GM18520 (cell line): Measurements from ENCODE around the gene EPHB1.
"Not testable (repeated sequence)": the region's sequence is repeated elsewhere in the genome, so short reads cannot be mapped to it uniquely, and the experiment has no call there.

Source experiments
- ATAC-seq: cut with Tn5 transposase; IDR thresholded peaks from one replicate; pipeline ENCODE4 v1.9.1; 2021; ENCODE audit not compliant: unreplicated experiment

The EPHB1 gene

DNA sequence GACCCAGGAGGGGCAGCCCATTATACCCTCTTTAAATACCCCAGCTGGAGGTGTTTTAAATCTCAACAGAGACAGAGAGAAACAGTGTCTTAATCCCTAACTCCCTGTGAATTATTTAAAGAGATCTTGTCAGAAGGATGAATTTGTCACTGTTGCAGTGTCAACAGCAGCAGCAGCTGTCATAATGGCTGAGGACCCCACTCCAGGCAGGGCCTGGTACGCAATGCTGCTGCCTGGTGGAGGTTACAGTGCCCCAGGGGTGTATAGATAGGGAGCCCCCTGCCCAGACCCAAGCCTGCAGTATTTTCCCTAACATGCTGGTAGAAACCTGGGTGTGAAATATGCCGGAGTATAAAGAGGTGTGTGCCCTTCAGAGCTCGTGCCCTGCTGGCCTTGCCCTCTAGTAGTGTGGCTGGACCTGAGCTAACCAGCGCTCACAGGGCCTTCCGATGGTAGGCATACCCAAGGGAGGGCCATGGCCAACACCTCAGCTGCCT is 143.0 kb downstream of the EPHB1 start:
- ATAC-seq = no peak

DNA sequence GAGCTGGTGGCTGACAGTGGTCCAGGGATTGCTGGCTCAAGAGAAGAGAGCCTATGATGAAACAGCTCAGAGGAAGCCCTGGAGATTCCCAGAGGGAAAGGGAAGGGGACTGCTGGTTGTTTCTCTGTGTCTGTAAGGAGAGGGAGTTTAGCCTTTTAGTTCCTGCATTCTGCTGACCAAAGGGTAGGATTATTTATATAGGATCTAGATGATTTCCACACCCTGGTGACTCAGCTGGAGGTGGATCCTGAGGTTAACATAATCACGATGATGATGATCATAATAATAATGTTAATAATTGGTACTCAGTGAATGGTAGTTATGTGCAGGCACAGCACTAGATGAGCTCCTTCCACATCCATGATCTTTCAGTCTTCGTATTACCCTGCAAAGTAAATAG is 144.9 kb downstream of the EPHB1 start:
- no peak for ATAC-seq

DNA sequence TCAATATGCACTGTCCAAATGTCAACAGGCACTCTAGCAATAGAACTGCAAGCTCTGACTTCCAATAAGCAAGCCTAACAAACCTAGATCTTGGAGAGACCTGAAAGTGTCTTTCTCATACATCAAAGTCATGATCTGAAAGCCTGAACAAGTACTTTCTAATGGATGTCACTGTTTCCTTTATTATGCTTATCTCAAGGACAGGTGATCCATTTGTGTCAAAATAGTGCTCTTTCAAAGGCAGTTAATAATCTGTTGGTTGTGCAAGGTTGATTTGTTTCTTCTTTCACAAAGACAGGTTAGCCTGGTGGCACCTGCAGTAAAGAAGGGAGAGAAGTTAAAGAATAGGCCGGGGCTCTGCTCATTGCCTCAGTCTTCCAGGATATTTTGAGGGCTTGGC is 146.8 kb downstream of the EPHB1 start:
- ATAC-seq = no peak

DNA sequence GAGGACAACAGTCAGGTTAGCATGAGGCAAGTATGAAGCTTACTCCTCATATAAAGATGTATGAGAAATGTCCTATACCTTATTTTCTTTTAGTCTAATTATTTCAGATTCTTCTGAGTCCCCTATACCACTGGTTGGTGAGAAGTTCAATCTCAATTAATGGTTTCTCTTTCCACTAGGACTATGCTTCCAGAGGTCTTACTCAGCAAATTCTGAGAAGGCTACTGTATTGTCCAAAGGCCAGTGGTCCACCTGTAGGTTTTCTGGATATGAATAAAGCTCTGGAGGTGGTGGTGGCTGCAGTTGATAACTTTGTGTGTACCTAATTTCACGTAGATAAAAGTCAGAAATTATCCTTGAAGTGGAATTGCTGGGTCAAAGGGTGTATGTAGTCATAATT is 149.4 kb downstream of the EPHB1 start:
- ATAC-seq = no peak

DNA sequence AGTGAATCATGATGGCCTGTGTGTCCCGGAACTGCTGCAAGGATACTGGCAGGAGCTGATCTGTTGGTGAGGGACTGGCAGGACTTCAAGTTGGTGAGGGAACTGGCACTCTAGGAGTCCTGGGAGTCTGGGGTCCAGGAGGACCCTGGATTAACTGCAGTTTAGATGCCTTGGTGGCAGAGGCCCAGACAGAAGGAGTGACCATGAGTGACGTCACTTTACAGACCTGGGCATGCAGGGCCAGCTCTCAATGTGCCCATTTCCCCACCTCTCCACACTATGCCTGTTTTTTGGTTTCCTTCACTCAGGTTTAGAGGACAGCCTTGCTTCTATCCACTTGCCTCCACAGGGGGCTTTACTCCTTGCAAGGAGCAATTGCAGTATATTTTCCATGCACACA is 154.1 kb downstream of the EPHB1 start:
- no peak for ATAC-seq

DNA sequence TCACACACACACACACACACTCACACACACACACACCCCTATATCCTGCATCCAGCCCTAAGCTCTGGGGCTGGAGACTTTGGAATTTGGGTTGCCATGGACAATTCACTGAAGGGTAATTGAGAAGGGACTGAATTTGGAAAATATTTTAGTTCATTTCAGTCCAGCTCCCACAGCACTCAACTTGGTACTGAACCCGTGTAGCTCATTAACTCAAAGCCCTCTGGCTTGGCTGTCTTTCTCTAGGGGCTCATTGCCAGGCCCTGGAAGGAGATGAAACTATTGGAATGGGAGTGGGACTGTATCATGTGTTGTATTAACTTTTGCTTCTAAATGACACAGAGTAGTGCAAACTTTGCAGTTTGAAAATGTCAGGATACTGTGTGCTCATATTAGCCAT is 157.3 kb downstream of the EPHB1 start:
- no peak for ATAC-seq

DNA sequence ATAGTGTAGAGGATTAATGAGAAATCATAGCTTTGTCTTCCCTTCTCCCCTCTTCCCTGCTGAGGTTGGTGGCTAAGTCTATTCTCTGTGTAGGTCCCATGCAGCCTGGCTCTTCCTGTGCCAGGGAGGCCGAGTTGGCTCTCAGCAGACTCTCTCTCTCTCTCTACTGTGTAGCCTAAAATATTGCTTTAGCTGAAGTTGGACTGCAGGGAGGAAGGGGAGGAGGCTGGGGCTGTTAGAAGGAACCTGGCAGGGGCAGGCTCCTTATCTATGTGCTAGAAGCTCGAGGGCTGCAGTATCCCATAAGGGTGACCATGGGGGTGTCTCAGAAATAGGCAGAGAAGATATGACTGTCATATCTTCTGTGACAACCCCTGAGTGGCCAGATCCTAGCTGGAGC is 160.8 kb downstream of the EPHB1 start:
- no peak for ATAC-seq

DNA sequence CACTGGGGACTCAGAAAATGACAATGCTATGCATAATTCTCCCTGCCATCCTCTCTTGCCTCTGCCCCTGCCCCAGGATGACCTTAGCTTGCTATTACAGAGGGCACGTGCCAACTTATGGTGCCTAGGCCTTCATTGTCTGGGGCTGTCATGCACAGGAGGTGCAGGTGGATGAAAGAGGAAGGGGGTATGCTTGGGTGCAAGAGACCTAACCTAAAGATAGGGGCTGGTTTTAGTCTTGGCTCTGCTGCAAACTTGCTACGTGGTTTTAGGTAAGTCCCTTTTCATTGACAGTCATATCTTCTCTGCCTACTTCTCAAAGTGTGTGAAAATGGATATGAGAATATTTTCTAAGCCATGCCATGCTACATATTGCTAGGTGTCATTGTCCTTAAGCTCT is 161.3 kb downstream of the EPHB1 start:
- ATAC-seq = peak; percentile 72

DNA sequence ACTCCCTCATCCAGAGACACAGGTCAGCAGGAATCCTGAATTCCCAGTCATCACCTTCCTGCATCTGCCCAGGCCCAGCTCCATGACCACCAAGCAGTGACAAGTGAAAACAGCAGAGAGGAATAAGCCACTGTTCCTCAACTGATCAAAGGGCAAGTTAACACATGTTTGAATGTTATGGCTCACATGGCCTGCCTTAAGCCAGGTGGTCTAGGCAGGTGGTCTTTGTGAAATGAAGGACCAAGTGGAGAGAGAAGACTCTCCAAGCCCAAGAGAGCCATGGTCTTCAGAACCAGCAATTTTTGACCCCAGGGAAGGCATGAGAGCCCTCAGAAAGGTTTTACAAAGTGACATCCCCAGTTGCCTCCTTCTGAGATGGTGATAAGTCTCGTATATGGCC is 161.8 kb downstream of the EPHB1 start:
- ATAC-seq = no peak

DNA sequence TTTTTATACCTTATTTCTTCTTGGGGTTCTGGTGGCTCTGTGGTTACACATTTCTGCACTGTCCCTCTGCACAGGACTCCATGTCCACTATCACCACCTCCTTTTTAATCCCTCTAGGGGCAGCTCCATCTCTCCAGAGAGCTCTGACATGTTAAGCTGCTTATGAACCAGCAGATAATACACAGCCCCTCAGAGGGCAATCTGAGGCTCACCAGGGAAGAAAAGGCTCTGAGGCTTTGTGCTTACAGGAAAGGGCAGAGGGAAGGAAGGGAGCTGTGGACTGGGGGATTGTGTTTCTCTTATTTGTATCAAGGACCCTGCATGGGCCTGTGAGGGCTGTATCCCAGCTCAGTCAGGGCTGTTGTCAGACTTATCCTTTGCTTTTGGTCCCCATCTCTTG is 164.5 kb downstream of the EPHB1 start:
- no peak for ATAC-seq

DNA sequence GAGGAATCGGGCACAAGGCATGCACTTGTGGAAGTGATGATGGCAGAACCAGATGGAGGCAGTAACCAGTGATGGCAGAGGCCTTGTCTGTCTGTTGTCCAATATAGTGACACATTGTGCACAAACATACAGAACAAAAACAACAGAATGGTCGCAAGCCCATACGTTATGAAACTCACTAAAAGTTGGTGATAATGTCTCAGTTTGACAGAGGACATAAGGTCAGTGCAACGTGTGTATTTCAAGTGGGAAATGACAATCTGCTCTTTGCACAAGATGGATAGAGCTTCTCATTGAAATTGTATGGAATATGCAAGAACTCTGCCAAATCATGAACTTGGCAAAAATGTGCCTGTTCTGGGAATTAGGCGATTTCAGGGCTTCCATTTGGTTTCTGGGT is 169.2 kb downstream of the EPHB1 start:
- no peak for ATAC-seq

DNA sequence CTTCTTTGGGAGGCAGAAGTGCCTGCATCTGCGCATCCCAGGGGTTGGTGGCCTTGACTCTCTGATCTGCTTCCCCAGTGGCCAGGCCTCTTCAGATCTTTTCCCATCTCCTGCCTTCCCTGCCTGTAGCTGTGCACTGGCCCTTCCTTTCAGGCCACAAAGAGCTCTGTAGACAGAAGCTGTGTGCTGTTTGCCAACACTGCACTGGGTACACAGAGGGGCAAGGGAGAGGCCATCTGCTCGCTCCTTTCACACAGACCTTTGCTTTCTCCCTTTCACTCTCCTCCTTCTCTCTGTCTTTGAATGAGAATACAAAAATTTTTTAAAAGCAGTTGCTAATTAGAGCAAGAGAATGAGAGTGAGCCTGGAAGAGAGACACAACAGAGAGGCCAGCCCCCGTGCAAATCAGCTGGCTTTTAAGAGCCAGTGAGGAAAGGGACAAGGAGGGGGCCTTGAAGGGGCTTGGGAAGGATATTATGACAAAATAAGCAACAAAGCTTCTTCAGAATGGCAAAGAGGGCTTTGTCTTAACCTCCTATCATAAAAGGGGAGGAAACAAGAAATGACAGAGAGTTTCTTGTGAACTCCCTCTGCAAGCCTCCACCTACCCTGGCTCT is 170.9 kb downstream of the EPHB1 start:
- no peak for ATAC-seq

DNA sequence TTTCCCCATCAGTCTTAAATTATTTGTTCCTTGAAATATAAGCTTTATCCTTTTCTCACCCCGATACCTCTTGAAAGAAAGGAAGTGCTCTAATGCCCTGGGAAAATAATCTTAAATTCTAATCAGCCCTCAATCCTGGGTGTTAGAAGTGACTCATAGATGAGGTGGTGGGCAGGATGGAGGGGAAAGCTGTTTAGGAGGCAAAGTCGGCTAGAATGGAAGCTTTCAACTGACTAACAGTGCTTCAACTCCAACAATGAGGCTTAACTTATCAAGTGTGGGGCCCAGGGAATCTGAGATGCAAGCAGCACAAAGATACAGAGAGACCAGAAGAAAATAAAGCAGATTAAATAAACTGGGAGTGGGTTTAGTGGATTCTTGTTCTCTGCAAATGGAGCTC is 175.8 kb downstream of the EPHB1 start:
- no peak for ATAC-seq

DNA sequence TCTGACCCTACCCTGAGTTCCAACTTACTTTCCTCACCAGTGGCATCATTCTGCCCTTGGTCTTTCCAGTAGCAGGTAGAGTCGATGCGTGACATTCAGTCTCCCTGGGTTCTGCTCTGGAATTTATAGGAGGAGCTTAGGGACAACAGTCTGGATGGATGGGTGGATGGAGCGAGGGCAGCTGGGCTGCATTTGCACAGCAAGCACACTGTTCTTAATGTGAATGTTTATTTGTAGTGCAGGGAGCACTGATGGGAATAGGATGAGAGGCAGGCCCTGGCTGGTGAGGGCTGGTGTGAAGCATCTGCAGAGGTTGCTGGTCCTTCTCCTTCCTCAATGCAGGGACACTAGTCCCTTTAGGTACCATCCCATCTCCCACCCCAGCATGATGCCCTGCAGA is 176.2 kb downstream of the EPHB1 start:
- ATAC-seq = no peak

DNA sequence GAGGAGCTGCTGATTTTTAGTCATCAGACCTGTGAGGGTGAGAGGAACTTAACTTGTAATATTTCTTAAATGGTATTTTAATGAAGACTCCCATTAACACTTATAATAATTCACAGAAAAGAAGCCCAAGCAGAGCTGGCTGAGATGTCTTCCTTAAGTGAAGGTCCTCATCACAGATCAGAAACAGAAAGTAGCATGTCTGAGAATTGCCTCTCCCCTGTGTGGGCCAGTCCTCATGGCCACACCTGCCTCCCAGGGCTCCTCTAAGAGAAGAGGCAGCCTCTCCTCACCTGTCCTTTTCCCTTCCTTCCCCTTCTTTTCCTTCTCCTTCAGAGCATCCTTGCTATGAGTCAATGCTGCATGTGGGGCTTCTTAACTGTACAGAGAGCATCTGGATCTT is 176.8 kb downstream of the EPHB1 start:
- not testable (repeated sequence) for ATAC-seq

DNA sequence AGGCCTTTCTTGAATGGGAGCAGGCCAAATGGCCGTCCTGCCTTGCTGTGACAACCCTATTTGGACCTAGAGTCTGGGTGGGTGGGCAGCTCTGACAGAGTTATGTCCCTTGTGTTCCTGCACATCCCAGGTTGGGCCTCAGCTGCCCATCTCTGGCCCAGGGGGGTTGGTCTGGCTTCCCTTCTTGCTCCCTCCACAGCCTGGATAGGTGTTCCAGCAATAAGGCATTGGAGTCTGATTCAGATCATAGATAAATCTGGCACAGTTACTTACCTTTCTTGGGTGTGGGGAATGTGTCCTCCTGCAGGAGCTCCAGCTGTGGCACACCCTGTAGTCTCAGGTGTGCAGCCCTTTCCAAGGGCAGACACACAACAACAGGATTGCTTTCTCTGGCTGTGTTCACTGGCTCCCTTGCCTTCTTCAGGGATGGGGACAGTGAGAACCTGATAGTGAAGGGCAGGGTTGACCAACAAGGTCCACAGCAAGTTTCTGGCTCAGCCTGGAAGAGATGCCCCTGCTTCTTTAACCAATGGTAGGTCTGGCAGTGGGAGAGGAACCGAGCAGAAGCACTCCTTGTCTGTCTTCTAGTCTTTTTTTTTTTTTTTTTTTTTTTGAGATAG is 177.9 kb downstream of the EPHB1 start:
- ATAC-seq = no peak

DNA sequence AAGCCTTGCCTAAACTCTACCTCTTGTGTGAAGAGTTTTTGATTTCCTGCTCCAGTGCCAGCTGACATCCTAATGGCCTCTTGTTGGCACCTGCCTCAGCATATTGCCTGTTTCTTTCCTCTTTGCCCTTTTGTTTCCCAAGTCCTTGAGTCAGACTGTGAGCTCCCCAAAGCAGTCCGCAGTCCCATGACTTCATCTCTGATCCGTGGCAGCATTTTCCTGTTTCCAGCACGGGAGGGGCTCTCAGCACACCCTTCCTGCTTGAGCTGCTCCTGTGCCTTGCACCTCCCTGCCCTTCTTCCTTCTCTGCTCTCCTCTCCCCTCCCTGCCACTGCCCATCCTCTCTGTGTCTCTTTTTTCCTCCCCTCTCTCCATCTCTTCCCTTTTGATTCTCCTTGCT is 179.6 kb downstream of the EPHB1 start:
- ATAC-seq = no peak

DNA sequence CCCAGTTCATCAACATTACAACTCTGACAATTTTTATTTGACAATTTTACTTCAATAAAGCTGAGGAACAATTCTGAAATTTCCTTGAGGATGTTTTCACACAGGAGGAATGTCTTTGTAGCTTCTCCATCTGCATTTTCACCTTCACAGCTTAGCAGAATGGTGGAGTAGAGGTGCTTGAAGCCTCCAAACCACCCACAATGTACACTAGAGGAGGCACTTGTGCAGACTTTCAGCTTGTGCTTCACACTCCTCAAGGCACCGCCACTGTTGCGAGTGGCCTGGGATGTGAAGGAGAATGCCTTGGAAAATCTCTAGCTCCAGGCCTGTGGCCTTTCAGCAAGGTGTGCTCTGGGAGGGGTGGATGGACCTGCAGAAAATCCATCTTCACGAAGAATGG is 181.9 kb downstream of the EPHB1 start:
- ATAC-seq = no peak

DNA sequence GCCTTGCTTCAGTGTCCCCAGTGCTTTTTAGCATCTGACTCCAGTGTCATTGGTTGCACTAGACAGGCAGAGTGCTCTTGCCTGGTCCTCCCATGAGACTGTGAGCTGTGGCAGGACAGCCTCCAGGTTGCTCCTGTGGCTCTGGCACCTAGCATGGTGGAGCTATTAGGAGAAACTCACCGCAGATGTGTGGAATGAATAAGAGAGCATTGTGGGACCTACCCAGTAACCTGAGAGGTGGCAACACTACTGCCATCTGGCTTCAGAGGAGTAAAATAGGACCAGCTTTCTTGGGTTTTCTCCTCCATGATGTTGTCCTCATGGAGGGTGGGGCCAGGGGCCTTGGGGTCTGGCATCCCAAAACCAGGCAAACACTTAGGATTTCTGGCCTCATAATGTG is 183.6 kb downstream of the EPHB1 start:
- ATAC-seq = no peak

DNA sequence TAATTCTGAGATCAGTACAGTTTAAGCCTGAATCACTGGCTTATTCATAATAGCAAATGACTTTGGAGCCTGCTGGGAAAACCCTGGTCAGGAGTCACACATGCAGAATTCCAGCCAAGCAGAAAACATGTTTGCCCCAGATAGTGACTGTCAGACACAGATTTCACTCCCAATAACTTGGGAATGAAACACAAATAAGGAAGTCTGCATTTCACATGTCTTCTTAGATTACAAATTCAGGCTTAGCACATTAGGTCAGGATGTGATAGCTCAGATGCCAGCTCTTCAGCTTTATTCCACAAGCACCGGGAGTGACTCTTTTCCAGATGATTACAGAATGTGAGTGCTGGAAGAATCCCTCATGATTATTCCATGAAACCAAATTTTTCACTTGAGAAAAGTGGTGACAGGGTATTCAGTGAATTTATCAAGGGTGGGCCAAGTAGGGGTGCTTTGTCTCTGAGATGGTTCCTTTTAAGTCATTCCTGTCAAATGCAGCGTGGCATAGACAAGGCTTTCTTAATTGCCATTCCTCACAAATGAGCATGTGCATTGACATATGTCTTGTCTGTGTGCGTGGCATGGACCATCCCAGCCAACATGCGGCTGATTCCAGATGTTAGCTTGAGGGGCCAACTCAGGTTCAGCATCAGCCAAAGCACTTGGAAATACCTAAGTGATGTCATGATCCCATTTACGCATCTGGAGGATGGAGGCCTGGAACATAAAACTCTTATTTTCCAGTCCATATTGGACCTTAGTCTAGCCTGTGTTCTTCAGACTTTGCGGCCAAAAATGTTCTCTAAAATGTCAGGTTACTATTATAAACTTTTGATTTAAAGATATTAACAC is 191.0 kb downstream of the EPHB1 start:
- no peak for ATAC-seq

DNA sequence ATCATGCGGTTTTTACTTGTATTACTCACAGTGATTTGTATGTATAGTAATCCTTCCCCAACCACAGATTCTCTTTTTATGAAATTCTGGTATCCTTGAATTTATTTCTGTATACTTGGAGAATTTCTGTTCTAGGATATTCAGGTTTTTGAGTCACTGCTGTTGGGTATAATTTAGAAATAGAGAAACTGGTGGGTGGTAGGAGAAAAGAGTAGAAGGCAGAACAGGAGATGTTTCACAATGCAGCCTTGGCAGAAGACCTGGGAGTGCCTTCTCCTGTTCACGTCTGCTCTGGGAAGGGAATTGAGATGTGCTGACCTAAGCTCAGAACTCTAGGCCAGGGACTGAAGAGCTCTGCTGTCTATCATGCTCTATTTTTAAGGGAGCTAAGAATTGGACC is 193.6 kb downstream of the EPHB1 start:
- no peak for ATAC-seq

DNA sequence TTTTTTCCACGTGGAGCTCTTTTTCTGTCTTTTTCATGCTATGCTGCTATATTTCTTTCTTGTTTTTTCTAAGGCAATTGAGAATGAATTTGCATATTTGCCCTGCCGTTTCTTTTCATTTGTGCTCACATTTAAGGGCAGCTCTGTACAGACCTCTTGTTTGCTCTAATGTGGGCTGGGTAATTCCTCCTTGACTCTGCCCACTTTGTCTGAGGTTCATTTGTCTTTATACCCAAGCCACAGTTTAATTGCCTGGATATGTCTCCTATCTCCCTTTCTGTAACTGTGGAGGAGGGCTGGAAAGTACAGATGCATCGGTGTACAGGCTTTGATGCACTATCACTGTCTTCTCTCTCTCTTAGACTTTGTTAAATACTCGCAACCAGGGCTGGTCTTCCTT is 195.9 kb downstream of the EPHB1 start:
- no peak for ATAC-seq
